T-helper 1 cell treated with Interleukin-12 subunit alpha and Interleukin-12 subunit beta and Interleukin-4 antibody, amounts not matched to agents 30 μg/mL and 1 μg/mL, for 36 hours (primary cell): ENCODE data around the gene TFDP3.

ENCODE experiments used
- H3K27ac Mint-ChIP-seq: one replicate; pipeline ENCODE4 v1.8.0; 2021; ENCODE audit warnings: mild to moderate bottlenecking, mixed read lengths
- H3K27me3 Mint-ChIP-seq: one replicate; pipeline ENCODE4 v1.8.0; 2021; ENCODE audit warnings: low read depth, mixed read lengths
- H3K36me3 Mint-ChIP-seq: one replicate; pipeline ENCODE4 v1.8.0; 2021; ENCODE audit warnings: low read depth, mixed read lengths
- H3K4me1 Mint-ChIP-seq: one replicate; pipeline ENCODE4 v1.8.0; 2021; ENCODE audit warnings: low read depth, mixed read lengths
- H3K4me3 Mint-ChIP-seq: one replicate; pipeline ENCODE4 v1.8.0; 2021; ENCODE audit warnings: mild to moderate bottlenecking, moderate library complexity, mixed read lengths
- H3K9me3 Mint-ChIP-seq: one replicate; pipeline ENCODE4 v1.8.0; 2021; ENCODE audit warnings: mixed read lengths

TFDP3 gene

DNA sequence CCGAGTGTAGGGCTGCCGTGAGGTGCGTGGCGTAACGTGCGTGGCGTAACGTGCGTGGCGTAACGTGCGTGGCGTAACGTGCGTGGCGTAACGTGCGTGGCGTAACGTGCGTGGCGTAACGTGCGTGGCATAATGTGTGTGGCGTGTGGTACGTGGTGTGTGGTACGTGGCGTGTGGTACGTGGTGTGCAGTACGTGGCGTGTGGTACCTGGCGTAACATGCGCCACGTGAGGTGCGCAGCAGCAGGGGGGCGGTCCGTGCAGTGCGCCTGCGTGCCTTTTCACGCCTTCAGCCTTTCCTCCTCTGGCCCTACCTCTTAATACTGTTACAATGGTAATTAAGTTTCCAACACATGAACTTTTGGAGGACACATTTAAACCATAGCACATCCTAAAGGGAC lies at the start of gene TFDP3:
TFDP3 (minus strand) TSS at position 26 of the 400 bp plus-strand sequence. CDS start 95 bp downstream, outside the sequence.
- Mint-ChIP-seq H3K36me3 (no peaks in the 10 kb centered on the region), H3K27ac (no peak within 1 kb of the TSS), H3K9me3 (no peaks in the 10 kb centered on the region), H3K27me3 (no peaks in the 10 kb centered on the region), H3K4me1 (no peaks in the 10 kb centered on the region), H3K4me3 (no peak within 1 kb of the TSS)

DNA sequence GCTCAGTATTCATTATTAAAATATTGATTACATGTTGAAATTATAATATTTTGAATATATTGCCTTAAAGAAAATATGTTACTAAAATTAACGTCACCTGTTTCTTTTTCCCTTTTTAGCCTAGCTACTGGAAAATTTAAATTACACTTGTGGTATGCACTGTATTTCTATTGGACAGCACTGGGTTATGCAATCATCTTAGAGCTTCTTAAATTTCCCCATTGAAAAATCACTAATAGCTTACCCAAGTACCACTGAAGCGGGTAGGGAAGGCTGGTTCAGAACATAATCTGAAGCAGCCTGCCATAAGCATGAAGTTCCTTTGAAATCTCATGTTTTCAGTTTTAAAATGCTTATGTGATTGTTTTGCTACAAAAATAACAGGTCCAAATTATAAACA lies 49.5 kb upstream of the TFDP3 start:
- no peak overlapping the region for H3K4me3 Mint-ChIP-seq
- H3K27me3 Mint-ChIP-seq, result no peaks in the 10 kb centered on the region
- no peaks in the 10 kb centered on the region for H3K9me3 Mint-ChIP-seq
- H3K36me3 Mint-ChIP-seq, result no peaks in the 10 kb centered on the region
- no peaks in the 10 kb centered on the region for H3K4me1 Mint-ChIP-seq
- no peak overlapping the region for H3K27ac Mint-ChIP-seq

DNA sequence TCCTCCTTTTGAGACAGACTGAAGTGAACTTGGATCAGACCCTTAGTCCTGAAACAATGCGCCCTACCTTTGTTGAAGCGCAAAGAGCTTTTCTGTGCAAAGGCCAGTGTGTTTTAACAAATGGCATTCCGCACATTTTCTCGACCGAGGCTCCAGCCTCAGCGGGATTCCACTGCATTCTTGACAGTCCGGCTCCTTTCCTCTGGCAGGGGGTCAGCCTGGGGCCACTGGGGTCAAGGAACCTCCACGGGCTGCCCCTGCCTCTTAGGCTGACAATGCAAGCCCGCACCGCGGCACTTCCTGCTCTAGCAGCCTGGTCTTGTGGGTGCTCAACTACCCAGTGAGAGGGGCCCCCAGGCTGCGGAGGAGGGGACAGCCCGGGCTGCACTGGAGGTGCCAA lies 47.2 kb upstream of the TFDP3 start:
- H3K27ac Mint-ChIP-seq, result no peak overlapping the region
- H3K27me3 Mint-ChIP-seq, result no peaks in the 10 kb centered on the region
- H3K4me3 Mint-ChIP-seq, result no peak overlapping the region
- H3K4me1 Mint-ChIP-seq, result no peaks in the 10 kb centered on the region
- no peaks in the 10 kb centered on the region for H3K36me3 Mint-ChIP-seq
- no peaks in the 10 kb centered on the region for H3K9me3 Mint-ChIP-seq

DNA sequence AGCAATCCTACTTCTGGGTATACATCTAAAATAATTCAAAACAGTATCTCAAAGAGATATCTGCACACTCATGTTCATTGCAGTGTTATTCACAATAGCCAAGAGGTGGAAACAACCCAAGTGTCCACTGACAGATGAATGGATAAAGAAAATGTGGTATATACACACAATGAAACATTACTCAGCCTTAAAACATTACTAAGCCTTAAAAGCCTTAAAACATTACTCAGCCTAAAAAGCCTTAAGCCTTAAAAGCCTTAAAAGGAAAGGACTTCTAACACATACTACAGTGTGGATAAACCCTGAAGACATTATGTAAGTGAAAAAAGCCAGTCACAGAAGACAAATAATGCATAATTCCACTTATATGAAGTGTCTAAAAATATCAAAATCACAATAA lies 40.3 kb upstream of the TFDP3 start:
- Mint-ChIP-seq H3K36me3 (no peaks in the 10 kb centered on the region), H3K27me3 (no peaks in the 10 kb centered on the region), H3K9me3 (no peaks in the 10 kb centered on the region), H3K4me1 (no peaks in the 10 kb centered on the region), H3K27ac (no peak overlapping the region), H3K4me3 (no peak overlapping the region)

- Mint-ChIP-seq H3K4me3 (no peak overlapping the region), H3K27me3 (no peaks in the 10 kb centered on the region), H3K36me3 (no peaks in the 10 kb centered on the region), H3K27ac (no peak overlapping the region), H3K9me3 (no peaks in the 10 kb centered on the region), H3K4me1 (no peaks in the 10 kb centered on the region)
These were observed 36.5 kb upstream of the TFDP3 start for GRCh38 chrX:133254666-133255065.

GRCh38 chrX:133251204-133251603 lies 33.0 kb upstream of the TFDP3 start:
- H3K27ac Mint-ChIP-seq, result no peak overlapping the region
- H3K27me3 Mint-ChIP-seq, result no peaks in the 10 kb centered on the region
- no peaks in the 10 kb centered on the region for H3K4me1 Mint-ChIP-seq
- H3K36me3 Mint-ChIP-seq, result no peaks in the 10 kb centered on the region
- H3K4me3 Mint-ChIP-seq, result no peak overlapping the region
- peaks cover 4% of the 10 kb centered on the region for H3K9me3 Mint-ChIP-seq

- H3K27ac Mint-ChIP-seq, result no peak overlapping the region
- no peak overlapping the region for H3K4me3 Mint-ChIP-seq
- no peaks in the 10 kb centered on the region for H3K4me1 Mint-ChIP-seq
- H3K27me3 Mint-ChIP-seq, result no peaks in the 10 kb centered on the region
- H3K9me3 Mint-ChIP-seq, result peaks cover 4% of the 10 kb centered on the region
- no peaks in the 10 kb centered on the region for H3K36me3 Mint-ChIP-seq
These were observed 32.3 kb upstream of the TFDP3 start for GRCh38 chrX:133250184-133251100.

- no peak overlapping the region for H3K27ac Mint-ChIP-seq
- no peak overlapping the region for H3K4me3 Mint-ChIP-seq
- H3K9me3 Mint-ChIP-seq, result peaks cover 4% of the 10 kb centered on the region
- no peaks in the 10 kb centered on the region for H3K4me1 Mint-ChIP-seq
- no peaks in the 10 kb centered on the region for H3K27me3 Mint-ChIP-seq
- no peaks in the 10 kb centered on the region for H3K36me3 Mint-ChIP-seq
These were observed 31.3 kb upstream of the TFDP3 start for GRCh38 chrX:133249266-133250058.

DNA sequence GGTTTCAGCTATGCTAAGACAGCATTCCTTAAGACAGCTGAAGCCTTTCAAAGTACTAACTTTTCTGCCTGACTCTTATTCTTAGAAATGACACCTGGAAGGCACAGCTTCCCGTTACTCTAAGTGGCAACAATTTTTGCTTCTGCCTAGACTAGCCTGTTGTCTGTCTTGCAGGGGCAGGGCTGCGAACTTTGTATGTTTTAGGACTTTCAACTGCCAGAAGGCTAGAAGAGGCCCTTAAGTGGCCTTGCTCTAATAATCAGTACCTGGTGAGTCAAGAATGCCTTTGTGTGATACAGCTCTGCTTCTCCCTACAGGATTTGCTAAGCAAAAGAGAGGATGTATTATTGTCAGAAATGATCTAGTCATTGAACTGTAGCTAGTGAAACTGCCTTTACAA lies 30.0 kb upstream of the TFDP3 start:
- peaks cover 4% of the 10 kb centered on the region for H3K9me3 Mint-ChIP-seq
- no peaks in the 10 kb centered on the region for H3K4me1 Mint-ChIP-seq
- H3K27ac Mint-ChIP-seq, result no peak overlapping the region
- H3K4me3 Mint-ChIP-seq, result no peak overlapping the region
- no peaks in the 10 kb centered on the region for H3K27me3 Mint-ChIP-seq
- H3K36me3 Mint-ChIP-seq, result no peaks in the 10 kb centered on the region

GRCh38 chrX:133246921-133247320 lies 28.8 kb upstream of the TFDP3 start:
- Mint-ChIP-seq H3K4me3 (no peak overlapping the region), H3K36me3 (no peaks in the 10 kb centered on the region), H3K27me3 (no peaks in the 10 kb centered on the region), H3K4me1 (no peaks in the 10 kb centered on the region), H3K9me3 (peaks cover 4% of the 10 kb centered on the region), H3K27ac (no peak overlapping the region)

DNA sequence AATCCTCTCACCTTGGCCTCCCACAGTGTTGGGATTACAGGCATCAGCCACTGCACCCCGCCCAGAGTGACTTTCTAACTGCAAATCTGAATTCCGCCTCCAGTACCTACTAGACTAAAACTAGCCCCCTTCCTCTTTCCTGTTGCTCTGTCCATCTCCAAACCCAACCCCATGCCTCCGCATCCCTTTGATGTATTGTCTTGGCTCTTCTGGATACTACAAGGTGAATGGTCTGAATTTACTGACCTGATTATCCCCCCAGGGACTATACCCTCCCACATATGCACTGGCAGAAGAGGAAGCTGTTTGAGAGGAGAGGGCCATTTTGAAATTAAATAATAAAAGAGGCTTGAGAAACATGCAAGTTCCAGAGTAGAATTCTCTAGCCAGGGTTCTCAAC lies 17.7 kb upstream of the TFDP3 start:
- Mint-ChIP-seq H3K27ac (no peak overlapping the region), H3K27me3 (no peaks in the 10 kb centered on the region), H3K9me3 (no peaks in the 10 kb centered on the region), H3K36me3 (no peaks in the 10 kb centered on the region), H3K4me3 (no peak overlapping the region), H3K4me1 (no peaks in the 10 kb centered on the region)

GRCh38 chrX:133232331-133232730 lies 14.2 kb upstream of the TFDP3 start:
- Mint-ChIP-seq H3K27me3 (no peaks in the 10 kb centered on the region), H3K4me3 (no peak overlapping the region), H3K9me3 (no peaks in the 10 kb centered on the region), H3K27ac (no peak overlapping the region), H3K36me3 (no peaks in the 10 kb centered on the region), H3K4me1 (no peaks in the 10 kb centered on the region)

DNA sequence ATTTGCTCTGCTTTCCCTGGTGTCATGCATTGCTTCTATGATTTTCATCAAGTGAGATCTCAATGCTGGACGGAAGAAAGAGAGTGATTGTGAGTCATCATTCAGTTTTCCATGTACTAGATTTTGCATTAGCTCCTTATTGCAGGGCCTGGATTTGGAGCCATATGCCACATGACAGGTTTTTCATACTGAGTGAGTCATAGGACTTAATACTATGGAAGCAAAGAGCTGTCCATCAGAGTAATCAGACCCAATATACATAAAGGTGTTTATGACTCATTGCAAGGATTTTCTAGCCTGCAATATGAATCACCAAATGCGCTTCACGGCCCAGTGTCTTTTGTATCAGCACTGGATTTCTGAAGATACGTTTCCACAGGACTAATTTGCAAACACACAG lies 11.2 kb upstream of the TFDP3 start:
- Mint-ChIP-seq H3K4me3 (no peak overlapping the region), H3K36me3 (no peaks in the 10 kb centered on the region), H3K27ac (no peak overlapping the region), H3K27me3 (no peaks in the 10 kb centered on the region), H3K4me1 (no peaks in the 10 kb centered on the region), H3K9me3 (no peaks in the 10 kb centered on the region)

GRCh38 chrX:133215747-133216146 lies 2.4 kb downstream of the TFDP3 start:
- Mint-ChIP-seq H3K4me1 (no peaks in the 10 kb centered on the region), H3K4me3 (no peak overlapping the region), H3K27ac (no peak overlapping the region), H3K9me3 (no peaks in the 10 kb centered on the region), H3K27me3 (no peaks in the 10 kb centered on the region), H3K36me3 (no peaks in the 10 kb centered on the region)

GRCh38 chrX:133215017-133215416 lies 3.1 kb downstream of the TFDP3 start:
- no peaks in the 10 kb centered on the region for H3K9me3 Mint-ChIP-seq

More at GRCh38 chrX:133215017-133215416, 3.1 kb downstream of the TFDP3 start:
- Mint-ChIP-seq H3K4me1 (no peaks in the 10 kb centered on the region), H3K27ac (no peak overlapping the region), H3K27me3 (no peaks in the 10 kb centered on the region), H3K36me3 (no peaks in the 10 kb centered on the region), H3K4me3 (no peak overlapping the region)
